Measurements from ENCODE around the gene GCAT. TPM values are rescaled to one million over a fixed set of nuclear protein-coding genes. Genes with fewer than 3 reads are reported as not detected.
A peak's percentile ranks its signal among the peaks of the same experiment; 100 is the strongest.

Gene GCAT
- total and polyA plus RNA-seq, 2 experiments from 2014 or later: 20.2 to 40.0 TPM

DNA sequence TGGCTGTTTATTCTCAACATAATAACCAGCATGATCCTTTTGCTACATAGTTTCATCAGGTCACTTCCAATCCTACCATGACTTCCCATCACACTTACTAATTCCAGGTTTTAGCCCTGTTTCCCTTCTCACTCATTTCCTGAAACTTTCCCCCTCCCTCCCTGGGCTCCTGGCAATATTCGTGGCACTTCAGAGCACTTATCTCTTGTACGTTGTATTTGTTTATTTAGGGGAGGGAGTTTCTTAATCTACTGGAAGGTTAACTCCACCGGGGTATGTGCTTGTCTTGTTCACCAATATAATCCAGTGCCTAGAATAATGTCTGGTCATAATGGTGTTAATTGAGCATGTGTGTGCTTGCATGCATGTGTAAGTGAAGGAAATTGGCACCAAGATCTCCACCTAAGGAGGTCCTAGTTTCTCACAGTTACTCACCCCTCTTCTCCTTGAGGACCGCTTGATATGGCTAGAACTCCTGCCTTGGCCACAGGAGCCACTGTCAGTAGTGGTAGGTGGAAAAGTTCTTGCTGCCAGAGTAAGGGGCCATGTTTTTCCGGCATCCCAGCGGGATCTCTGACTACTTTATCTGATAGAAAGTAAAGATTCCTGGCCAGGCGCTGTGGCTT is 53.2 kb downstream of the GCAT start:
- H3K4me3 ChIP-seq: no peak overlapping the region
- 59% methylated on average over 7 of the region's 7 CpGs for WGBS (ENCODE audit: low lambda C conversion rate, missing lambda C conversion rate)
- no peaks in the 10 kb centered on the region for H3K9me3 ChIP-seq (ENCODE audit: low read depth)
- peaks cover 5% of the 10 kb centered on the region for H3K4me1 ChIP-seq (ENCODE audit: insufficient read depth)
- H2AFZ ChIP-seq: no peak overlapping the region
- H4K20me1 ChIP-seq (ENCODE audit: insufficient read depth, poor library complexity, severe bottlenecking): no peaks in the 10 kb centered on the region
- no peak overlapping the region for H3K27ac ChIP-seq
- H3K36me3 ChIP-seq (replicated peaks; ENCODE audit: insufficient read depth, low read depth): no peaks in the 10 kb centered on the region
- H3K4me2 ChIP-seq: no peak overlapping the region
- no peak for TF ChIP-seq CTCF (IDR thresholded peaks at IDR 0.05; ENCODE audit: poor library complexity)
- no peak for TF ChIP-seq EZH2phosphoT487 (IDR thresholded peaks at IDR 0.05; ENCODE audit: low read depth, severe bottlenecking, unreplicated experiment)
- TF ChIP-seq EZH2 (IDR thresholded peaks at IDR 0.05; ENCODE audit: borderline replicate concordance): no peak
- no peaks in the 10 kb centered on the region for H3K27me3 ChIP-seq
- peaks cover 18% of the 10 kb centered on the region for H3K79me2 ChIP-seq
- H3K9me2 ChIP-seq (replicated peaks; ENCODE audit: insufficient read depth): no peaks in the 10 kb centered on the region
- DNase-seq (ENCODE audit: low spot score): no peak

GRCh38 chr22:37862570-37863325 is 55.0 kb downstream of the GCAT start:
- 84% methylated on average over 7 of the region's 7 CpGs for WGBS (ENCODE audit: low lambda C conversion rate, missing lambda C conversion rate)
- H3K36me3 ChIP-seq (replicated peaks; ENCODE audit: insufficient read depth, low read depth): no peaks in the 10 kb centered on the region
- H3K27ac ChIP-seq: no peak overlapping the region
- H3K9me3 ChIP-seq (ENCODE audit: low read depth): no peaks in the 10 kb centered on the region
- H3K79me2 ChIP-seq: peaks cover 12% of the 10 kb centered on the region
- H3K4me3 ChIP-seq: no peak overlapping the region
- TF ChIP-seq EZH2 (IDR thresholded peaks at IDR 0.05; ENCODE audit: borderline replicate concordance) (no peak), EZH2phosphoT487 (IDR thresholded peaks at IDR 0.05; ENCODE audit: low read depth, severe bottlenecking, unreplicated experiment) (no peak), CTCF (IDR thresholded peaks at IDR 0.05; ENCODE audit: poor library complexity) (no peak)
- no peak overlapping the region for H2AFZ ChIP-seq
- H4K20me1 ChIP-seq (ENCODE audit: insufficient read depth, poor library complexity, severe bottlenecking): no peaks in the 10 kb centered on the region
- H3K27me3 ChIP-seq: no peaks in the 10 kb centered on the region
- H3K4me2 ChIP-seq: no peak overlapping the region
- DNase-seq (ENCODE audit: low spot score): no peak
- H3K4me1 ChIP-seq (ENCODE audit: insufficient read depth): peaks cover 5% of the 10 kb centered on the region
- no peaks in the 10 kb centered on the region for H3K9me2 ChIP-seq (replicated peaks; ENCODE audit: insufficient read depth)

- WGBS (ENCODE audit: low lambda C conversion rate, missing lambda C conversion rate): 87% methylated on average over 6 of the region's 6 CpGs
- Histone ChIP-seq H3K4me1 (ENCODE audit: insufficient read depth) (peaks cover 5% of the 10 kb centered on the region), H3K9me2 (replicated peaks; ENCODE audit: insufficient read depth) (no peaks in the 10 kb centered on the region), H2AFZ (no peak overlapping the region), H4K20me1 (ENCODE audit: insufficient read depth, poor library complexity, severe bottlenecking) (no peaks in the 10 kb centered on the region), H3K79me2 (peaks cover 5% of the 10 kb centered on the region), H3K4me2 (no peak overlapping the region), H3K9me3 (ENCODE audit: low read depth) (no peaks in the 10 kb centered on the region), H3K4me3 (no peak overlapping the region), H3K27ac (no peak overlapping the region), H3K27me3 (no peaks in the 10 kb centered on the region), H3K36me3 (replicated peaks; ENCODE audit: insufficient read depth, low read depth) (no peaks in the 10 kb centered on the region)
- TF ChIP-seq EZH2 (IDR thresholded peaks at IDR 0.05; ENCODE audit: borderline replicate concordance): no peak
- no peak for TF ChIP-seq CTCF (IDR thresholded peaks at IDR 0.05; ENCODE audit: poor library complexity)
- no peak for TF ChIP-seq EZH2phosphoT487 (IDR thresholded peaks at IDR 0.05; ENCODE audit: low read depth, severe bottlenecking, unreplicated experiment)
- DNase-seq (ENCODE audit: low spot score): no peak
Measured at GRCh38 chr22:37865510-37865909, 57.8 kb downstream of the GCAT start.

MicroRNAs encoded within 50 kb of the gene (microRNA counts, 767-probe panel; counts per million panel counts)
- microRNA hsa-miR-658 (not detected), microRNA hsa-miR-659-3p (not detected)

Small RNAs within 50 kb of the gene (microRNA-seq; reads per million reads assigned to microRNA genes)
- gene MIR659: 3.1 reads per million

Small RNAs within 50 kb of the gene (small RNA-seq; reads per million reads assigned to genes)
- gene MIR659: 0.47 reads per million, percentile 34 among the genes with 10 or more reads in this experiment

Other genes with a start within 250 kb of the GCAT start
- gene CDC42EP1, start 247.5 kb upstream of the GCAT start, total RNA-seq: 31.4 and 34.6 TPM in 2 replicates
- 146 and 149 TPM in 2 replicates for gene CDC42EP1, start 247.5 kb upstream of the GCAT start, polyA plus RNA-seq
- gene LGALS2, start 227.8 kb upstream of the GCAT start, total RNA-seq: 60.1 and 80.9 TPM in 2 replicates
- gene LGALS2, start 227.8 kb upstream of the GCAT start, polyA plus RNA-seq: 115 and 125 TPM in 2 replicates
- 25.5 and 30.2 TPM in 2 replicates for gene GGA1, start 199.1 kb upstream of the GCAT start, total RNA-seq
- gene GGA1, start 199.1 kb upstream of the GCAT start, polyA plus RNA-seq: 51.5 and 75.3 TPM in 2 replicates
- gene SH3BP1, start 168.3 kb upstream of the GCAT start, total RNA-seq: 6.4 and 14.0 TPM in 2 replicates
- 12.3 and 21.6 TPM in 2 replicates for gene SH3BP1, start 168.3 kb upstream of the GCAT start, polyA plus RNA-seq
- 15.0 and 18.3 TPM in 2 replicates for gene PDXP, start 149.2 kb upstream of the GCAT start, total RNA-seq
- gene PDXP, start 149.2 kb upstream of the GCAT start, polyA plus RNA-seq: 25.0 and 27.6 TPM in 2 replicates
- 780 and 875 TPM in 2 replicates for gene LGALS1, start 132.3 kb upstream of the GCAT start, total RNA-seq
- gene LGALS1, start 132.3 kb upstream of the GCAT start, polyA plus RNA-seq: 565 and 568 TPM in 2 replicates
- 11.4 and 22.6 TPM in 2 replicates for gene NOL12, start 121.6 kb upstream of the GCAT start, total RNA-seq
- gene NOL12, start 121.6 kb upstream of the GCAT start, polyA plus RNA-seq: 27.6 and 31.9 TPM in 2 replicates
- 51.2 and 57.2 TPM in 2 replicates for gene TRIOBP, start 110.9 kb upstream of the GCAT start, total RNA-seq
- gene TRIOBP, start 110.9 kb upstream of the GCAT start, polyA plus RNA-seq: 96.1 and 97.4 TPM in 2 replicates
- gene GALR3, start 15.4 kb downstream of the GCAT start, total RNA-seq: not detected in 2 replicates
- 0.29 TPM in 1 of 2 replicates, not detected in the other for gene GALR3, start 15.4 kb downstream of the GCAT start, polyA plus RNA-seq
- gene ANKRD54, start 36.4 kb downstream of the GCAT start, total RNA-seq: 28.5 and 30.4 TPM in 2 replicates
- 29.9 and 33.2 TPM in 2 replicates for gene ANKRD54, start 36.4 kb downstream of the GCAT start, polyA plus RNA-seq
- 365 and 421 TPM in 2 replicates for gene EIF3L, start 41.5 kb downstream of the GCAT start, total RNA-seq
- gene EIF3L, start 41.5 kb downstream of the GCAT start, polyA plus RNA-seq: 172 and 199 TPM in 2 replicates
- gene MICALL1, start 98.4 kb downstream of the GCAT start, total RNA-seq: 20.3 and 26.1 TPM in 2 replicates
- gene MICALL1, start 98.4 kb downstream of the GCAT start, polyA plus RNA-seq: 11.7 and 15.0 TPM in 2 replicates
- gene C22orf23, start 145.7 kb downstream of the GCAT start, total RNA-seq: 0.30 TPM in 1 of 2 replicates, not detected in the other
- 0.29 TPM in 1 of 2 replicates, not detected in the other for gene C22orf23, start 145.7 kb downstream of the GCAT start, polyA plus RNA-seq
- 59.4 and 74.3 TPM in 2 replicates for gene POLR2F, start 145.8 kb downstream of the GCAT start, total RNA-seq
- gene POLR2F, start 145.8 kb downstream of the GCAT start, polyA plus RNA-seq: 119 and 129 TPM in 2 replicates
- gene SOX10, start 176.6 kb downstream of the GCAT start, total RNA-seq: not detected in 2 replicates
- not detected in 2 replicates for gene SOX10, start 176.6 kb downstream of the GCAT start, polyA plus RNA-seq
- gene PICK1, start 249.5 kb downstream of the GCAT start, total RNA-seq: 26.2 and 42.7 TPM in 2 replicates
- gene PICK1, start 249.5 kb downstream of the GCAT start, polyA plus RNA-seq: 43.1 and 54.9 TPM in 2 replicates